ENCODE measurements around the gene SERPINA12.
"Not testable (repeated sequence)": the region's sequence is repeated elsewhere in the genome, so short reads cannot be mapped to it uniquely, and the experiment has no call there.

The SERPINA12 gene

DNA sequence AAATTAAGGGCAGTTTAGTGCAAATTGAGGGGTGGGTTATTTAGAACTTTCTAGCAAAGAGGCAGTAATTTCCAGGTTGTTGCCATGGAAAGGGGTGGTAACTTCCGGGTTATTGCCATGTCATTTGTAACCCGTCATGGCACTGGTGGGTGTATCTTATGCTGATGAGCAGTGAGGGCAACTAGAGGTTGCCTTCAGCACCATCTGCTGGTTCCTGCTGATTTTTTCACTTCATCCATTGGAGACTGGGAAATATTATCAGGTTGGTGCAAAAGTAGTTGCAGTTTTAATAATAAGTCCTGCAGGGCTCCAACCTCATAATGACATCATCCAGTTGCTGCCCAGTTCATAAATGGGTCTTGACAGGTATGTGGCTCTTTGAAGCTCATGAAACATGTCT, 27.6 kb upstream of the SERPINA12 start:
- DNase-seq, result peak in 1 of 2 donors; percentile 6

DNA sequence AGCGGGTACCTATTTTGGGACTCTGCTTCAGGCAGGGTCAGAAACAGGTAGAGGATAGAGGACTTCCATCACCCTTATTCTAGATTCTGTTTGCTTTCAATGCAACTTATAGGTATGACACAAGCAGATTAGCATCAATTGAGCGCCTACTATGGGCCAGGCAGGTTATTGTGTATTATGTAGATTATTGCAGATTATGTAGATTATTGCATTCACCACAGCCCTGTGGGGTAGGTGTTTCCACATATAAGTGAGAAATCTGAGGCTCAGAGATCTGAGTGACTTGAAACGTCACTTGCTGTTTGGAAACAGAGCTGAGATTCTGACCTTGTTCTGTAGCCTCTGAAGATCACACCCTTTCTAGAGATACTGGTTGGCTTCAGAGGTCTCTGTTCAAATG, 26.2 kb upstream of the SERPINA12 start:
- DNase-seq, result no peak

DNA sequence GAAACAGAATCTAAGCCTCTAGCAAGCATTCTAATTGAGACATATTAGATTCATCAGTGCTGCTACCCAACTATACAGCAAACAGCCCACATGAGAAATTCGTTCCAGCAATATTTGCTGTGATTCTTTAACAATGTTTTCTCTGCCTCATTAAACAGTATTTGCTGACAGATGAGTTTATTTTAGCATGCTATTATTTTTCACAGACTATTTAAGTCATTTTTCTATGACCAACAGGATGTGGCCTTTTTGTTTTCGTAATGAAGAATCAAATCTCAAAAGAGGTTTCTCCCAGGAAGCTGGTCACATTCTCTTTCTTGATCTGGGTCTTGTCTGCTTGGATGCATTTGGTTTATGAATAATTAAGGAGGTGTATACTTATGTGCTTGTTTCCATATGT, 23.2 kb upstream of the SERPINA12 start:
- no peak for DNase-seq

DNA sequence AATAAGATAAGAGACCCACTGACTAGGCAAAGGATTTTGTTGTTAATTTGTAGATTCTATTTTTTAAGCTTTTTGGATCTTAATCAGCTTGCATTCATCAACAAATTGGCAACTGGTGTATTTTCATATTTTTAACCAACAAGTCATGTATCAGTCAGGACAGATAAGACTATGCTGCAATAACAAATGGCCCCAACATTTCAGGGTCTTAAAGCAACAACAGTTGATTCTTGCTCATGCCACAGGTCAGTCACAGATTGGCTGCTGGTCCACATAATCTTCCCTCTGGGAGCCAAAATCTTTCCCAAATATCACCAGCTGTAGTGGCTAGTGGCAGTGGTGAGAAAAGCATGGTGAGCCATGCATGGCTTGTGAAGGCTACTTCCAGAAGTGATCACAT, 21.9 kb upstream of the SERPINA12 start:
- DNase-seq, result no peak

DNA sequence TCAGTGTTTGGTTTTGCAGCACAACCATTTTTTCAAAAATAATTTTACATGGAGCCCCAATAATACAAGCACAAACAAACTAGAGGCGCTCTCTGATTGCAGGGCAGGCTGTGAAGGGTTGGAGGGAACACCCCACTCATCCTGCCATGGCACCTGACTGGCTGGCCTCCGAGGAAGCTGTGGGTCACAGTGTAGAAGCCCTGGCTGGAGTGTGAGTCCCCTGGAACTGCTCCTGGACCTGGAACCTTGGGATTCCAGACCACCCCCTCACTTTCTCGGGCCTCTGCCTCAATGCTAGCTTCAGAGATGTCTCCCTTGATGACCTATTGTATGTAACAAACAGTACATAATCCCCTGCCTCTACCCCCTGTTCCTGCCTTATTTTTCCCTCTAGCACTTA, 14.8 kb upstream of the SERPINA12 start:
- no peak for DNase-seq

DNA sequence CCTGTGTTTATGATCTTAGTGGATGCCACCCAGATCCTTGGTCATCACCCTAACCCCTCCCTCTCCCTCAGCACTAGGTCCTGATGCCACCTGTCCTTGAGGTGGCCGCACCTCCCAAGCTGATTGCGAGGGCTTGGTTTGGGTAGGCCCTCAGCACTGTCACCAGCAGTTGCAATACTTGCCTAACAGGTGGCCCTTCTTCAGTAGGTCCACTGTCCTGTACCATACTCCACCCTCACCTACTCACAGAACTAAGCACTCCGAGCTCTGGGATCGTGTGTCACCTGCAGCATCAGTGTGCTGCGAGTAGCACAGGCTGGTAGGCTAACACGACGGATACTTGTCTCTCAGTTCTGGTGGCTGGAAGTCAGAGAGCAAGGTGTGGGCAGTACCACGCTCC, 14.0 kb upstream of the SERPINA12 start:
- no peak for DNase-seq

DNA sequence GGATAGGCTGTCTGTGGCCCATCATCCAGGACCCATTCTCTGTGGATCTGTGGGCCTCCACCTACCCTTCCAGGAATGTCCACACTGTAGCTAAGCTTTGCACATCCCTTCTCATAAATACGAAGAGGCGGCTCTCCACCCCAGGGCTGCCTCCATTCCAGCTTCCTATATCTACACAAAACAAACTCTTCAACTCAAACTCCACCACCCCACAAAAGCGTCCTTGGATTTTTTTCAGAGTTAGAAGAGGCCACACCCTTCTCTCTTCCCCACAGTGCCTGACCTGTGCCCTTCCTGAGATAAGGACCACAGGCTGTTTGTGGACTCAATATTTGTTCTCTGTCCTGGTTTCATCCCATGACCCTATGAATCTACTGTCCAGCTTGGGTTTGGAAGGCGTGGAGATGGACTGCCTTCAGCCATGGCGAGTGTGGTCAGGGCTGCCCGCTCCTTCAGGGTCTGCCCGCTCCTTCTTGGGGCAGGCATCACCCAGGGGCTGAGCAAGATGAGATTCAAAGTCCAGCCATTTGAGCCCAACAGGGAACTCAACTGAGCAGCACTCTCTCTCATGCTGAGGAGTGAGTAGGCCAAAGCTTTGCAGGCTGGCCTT, 13.0 kb upstream of the SERPINA12 start:
- no peak for DNase-seq

DNA sequence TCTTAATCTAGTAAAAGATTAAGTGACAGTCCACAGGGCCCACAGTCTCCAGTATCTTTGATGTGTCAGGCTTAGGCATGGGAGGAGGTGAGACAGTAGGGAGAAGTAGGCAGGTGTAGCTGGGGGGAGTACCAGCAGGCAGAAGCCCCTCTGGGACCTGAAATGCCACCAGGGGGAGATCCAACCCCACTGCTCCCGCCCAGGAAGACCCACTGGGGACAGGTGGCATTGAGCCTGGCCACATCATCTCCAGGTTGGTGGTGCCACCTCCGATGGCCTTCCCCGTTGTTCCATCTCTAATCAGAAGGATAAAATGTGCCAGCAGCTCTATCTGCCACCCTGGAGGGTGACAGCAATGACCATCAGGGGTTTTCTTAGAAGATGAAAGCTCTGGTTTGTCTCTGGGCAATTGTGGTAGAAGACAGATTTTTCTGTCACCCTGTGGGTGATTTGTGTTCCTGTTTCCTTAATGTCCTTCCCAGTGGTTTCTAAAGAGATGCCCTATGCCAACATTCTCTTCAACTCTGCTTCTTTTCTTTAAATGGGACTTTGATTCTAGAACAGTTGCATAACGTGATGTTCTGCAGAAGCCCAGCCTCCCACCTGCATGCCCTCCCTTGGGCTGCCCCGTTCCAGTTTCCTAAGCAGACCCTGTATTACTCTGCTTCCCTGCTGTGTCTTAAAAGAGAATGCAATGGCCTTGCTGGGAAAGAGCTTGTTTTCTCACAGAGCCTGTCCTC, 12.3 kb upstream of the SERPINA12 start:
- DNase-seq, result no peak

DNA sequence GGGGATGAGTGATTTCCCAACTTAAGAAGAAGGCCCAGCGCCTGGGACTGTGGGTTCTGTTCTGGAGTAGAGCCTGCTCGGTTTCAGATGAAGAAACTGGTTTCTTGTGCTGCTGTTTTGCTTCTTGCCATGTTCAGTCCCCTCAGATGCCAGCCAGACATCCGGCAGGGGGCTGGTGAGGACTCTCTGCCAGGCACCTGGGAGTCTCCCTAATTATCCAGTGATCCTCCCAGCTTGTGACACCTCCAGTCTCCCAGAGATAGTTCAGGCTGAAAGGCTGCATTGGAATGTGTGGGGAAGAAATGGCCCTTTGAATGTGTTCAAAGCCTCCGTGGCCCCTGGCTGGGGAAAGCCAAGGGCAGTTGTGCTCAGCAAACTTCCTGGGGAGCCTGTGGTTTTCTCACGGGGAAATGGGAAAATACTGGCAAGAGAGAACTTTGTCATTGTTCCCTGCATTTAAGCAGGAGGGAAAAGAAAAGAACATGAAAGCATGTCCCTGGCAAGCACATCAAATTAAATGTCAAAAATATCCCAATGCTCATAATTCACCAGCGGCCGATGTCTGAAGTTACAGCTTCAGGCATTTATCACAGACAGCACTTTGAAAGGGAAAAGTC, 8.5 kb upstream of the SERPINA12 start:
- DNase-seq, result no peak

DNA sequence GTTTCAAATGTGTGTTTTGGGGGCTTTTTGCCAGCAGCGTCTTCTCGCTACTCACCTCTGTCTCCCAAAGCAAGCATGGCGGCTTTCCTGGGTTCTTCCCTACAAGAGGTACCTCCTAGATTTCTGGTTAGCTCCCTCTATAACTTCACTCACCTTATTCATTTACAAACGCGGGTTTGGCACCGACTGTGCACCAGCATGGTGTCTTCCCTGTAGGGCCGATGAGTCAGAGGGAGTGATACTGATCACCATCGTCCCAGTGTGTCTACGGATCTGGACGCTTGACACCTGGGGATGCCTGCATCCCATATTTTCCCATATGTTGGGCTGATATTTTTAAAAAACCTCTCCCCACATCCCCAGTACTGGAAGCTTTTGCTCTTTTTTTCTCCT, 8.0 kb upstream of the SERPINA12 start:
- no peak for DNase-seq

DNA sequence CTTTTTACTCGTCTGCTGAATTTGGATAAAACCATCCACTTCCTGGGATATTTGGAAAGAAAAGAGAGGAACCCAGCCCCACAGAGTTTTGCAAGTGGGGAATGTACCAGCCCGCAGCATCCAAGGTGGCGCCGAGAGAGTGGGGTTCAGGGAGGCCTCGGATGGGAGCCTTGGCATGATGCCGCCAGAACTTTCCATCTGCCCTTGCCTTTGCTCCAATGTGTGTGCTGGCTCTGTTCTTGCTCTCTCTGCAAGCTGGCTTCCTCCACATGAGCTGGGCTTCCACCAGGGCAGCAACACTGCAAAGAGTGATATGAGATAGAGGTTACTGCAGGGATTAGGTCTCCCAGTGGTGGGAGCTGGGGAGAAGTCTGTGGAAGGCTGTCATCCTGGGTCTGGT, 6.6 kb upstream of the SERPINA12 start:
- no peak for DNase-seq

DNA sequence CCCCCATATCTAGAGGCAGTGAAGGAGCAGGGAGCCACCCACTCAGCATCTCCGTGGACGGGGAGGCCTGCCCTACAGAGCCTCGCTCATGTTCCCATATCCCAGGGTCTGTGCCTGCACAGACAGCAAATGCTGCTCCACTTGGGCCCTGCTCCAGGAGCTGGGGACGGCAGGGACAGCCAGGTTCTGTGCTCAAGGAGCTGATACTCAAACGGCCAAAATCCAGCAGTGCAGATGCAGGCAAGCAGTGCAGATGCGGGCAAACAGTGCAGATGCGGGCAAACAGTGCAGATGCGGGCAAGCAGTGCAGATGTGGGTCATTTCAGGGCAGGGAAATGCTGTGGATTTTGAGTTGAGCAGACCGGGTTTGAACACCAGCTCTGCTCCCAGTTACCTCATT, 6.2 kb upstream of the SERPINA12 start:
- DNase-seq, result no peak

DNA sequence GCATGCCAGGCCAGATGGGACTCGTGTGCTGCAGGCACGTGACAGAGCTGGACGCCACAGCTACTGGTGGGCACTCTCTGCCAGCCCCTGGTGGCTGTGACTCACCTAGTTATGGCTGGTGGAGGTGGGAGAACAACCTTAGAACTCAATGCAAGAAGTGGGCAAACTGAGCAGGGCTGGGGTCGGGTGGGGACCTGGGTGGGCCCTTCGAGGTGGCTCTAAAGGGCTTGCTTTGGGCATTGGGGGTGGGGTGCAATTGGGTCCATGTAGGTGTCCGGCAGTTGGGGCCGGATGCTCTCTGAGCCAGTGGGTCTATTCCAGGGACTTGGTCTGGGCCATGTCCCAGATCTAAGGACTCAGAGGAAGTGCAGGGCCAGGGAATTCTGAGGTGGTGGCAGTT, 5.1 kb upstream of the SERPINA12 start:
- no peak for DNase-seq

DNA sequence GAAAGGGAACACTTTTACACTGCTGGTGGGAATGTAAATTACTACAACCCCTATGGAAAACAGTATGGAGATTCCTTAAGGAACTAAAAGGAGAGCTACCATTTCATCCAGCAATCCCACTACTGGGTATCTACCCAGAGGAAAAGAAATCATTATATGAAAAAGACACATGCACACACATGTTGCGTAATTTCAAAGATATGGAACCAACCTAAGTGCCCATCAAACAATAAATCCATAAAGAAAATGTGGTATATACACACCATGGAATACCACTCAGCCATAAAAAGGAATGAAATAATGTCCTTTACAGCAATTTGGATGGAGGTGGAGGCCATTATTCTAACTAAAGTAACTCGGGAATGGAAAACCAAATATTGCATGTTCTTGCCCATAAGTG, 1.2 kb upstream of the SERPINA12 start:
- not testable (repeated sequence) for DNase-seq

DNA sequence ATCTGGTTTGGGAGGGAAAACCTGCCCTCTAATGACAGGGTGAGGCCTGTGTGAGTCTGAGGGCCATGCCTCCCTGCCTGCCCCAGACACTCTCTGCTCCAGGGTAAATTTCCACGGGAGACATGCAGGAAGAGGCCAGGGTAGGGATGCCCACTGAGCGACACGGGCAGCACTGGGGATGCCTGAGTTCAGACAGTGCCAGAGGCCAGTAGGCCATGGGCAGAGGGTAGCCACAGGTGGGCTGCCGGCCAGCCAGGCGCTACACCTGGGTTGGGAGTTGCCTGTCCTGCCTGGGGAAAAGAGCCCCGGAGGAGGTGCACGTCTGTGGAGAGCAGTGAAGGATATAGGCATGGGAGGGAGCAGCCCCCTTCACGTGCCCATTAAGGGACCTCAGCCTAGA, 3.6 kb downstream of the SERPINA12 start:
- no peak for DNase-seq

DNA sequence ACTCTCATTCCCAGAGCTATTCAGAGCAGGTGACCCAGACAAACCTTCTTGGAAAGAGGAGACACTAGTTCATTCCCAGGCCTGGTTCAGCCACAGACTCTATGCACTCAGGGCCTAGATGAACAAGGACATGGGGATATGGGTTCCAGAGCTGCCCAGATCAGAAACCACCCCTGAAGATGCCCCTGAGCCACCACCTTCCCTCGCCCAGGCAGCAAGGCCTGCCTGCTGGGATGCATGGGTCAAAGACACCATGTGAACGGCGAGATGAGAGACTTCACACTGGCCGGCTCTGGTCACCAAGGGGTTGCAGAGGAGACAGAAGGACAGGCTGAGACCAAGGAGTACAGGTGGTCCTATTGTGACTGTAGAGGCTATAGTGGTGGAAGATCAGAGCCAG, 4.1 kb downstream of the SERPINA12 start:
- DNase-seq, result no peak

DNA sequence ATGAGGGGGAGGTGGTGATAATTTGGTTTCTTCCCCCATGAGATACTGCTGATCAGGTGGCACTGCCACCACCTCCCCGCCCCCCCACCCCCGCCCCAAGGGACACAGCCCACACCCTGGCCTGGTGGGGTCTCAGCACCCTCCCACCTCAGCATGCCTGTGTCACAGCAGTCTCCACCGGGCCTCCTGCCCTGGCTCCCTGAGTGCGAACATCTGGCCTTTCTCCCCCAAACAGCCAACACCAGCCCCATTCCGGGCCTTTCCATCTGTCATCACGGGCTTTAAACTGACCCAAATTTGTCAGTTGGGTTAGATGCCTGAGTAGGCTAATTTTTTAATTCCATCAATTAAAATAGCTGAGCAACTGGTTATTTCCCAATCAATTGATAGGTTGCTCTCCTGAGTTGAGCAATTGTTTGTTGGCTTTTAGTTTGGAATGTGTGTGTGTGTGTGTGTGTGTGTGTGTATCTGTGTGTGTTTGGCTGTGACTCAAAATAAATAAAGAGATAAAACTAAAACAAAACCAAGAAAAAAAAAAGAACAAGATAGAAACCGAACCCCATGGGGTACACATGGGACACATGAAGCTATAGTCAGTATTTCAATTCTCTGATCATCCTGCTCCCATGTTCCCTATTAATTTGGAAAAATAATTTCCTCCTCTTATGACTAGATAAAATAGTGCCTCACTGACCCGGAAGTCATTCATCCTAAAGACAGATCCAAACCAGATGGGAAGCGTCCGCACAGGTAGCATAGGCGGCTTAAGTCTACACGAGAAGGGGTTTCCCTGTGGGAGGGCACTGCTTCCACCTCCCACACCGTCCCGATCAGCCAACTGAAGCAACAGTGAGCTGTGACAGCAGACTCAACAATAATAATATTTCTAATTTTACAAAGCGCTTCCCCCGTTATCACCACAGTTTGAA, 7.4 kb downstream of the SERPINA12 start:
- DNase-seq, result no peak

DNA sequence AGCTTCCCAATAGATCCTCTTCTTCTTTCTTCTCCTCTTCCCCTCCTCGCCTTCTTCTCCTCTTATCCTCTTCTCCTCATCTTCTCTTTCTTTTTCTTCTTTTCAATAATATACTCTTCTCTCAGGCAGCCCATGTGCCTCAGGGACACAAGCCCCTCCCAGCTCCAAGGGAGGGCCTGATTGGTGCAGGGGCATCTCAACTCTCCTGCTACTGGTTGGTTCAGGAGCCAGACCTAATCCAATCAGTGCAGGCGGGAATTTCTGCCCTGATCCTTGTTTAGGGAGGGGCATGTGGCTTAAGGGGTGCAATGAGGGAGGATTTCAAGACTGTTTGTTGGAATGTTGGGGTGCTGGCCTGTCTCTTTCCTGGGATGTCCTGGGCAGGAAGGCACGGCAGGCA, 9.0 kb downstream of the SERPINA12 start:
- no peak for DNase-seq

DNA sequence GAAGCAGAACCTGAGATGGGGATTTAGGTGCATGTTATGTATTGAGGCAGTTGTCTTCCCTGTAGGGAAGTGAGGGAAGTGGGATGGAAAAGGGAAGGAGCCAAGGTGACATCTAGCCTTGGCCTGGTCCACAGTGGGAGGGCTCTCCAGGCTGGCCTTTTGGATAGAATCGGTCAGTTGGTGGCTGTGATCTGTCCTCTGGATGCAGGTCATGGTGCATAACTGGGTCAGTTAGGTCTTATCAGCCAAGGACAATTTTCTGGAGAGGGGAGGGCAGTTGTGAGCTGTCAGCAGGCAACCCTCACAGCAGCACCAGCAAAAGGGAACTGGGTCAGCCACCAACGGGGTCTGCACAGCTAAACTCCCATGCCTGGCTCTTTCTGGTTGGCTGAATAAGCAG, 9.6 kb downstream of the SERPINA12 start:
- no peak for DNase-seq

DNA sequence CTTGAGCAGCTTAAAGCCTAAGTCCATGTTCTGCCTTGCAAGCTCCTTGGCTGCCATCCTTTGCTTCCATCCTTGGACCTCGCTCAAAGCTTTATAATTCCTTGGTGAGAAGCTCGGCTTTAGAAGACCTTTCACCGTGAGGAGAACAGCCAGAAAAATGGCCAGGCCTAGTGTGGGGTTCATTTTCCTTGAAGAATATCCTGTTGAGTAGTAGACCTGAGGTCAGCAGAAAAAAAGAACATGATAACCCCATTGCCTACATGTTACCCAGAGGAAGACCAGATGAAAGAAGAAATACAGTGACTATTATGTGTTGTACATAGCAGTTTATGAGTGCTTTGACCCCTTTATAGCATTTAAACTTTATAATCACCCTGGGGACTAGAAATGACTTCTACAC, 11.1 kb downstream of the SERPINA12 start:
- no peak for DNase-seq

DNA sequence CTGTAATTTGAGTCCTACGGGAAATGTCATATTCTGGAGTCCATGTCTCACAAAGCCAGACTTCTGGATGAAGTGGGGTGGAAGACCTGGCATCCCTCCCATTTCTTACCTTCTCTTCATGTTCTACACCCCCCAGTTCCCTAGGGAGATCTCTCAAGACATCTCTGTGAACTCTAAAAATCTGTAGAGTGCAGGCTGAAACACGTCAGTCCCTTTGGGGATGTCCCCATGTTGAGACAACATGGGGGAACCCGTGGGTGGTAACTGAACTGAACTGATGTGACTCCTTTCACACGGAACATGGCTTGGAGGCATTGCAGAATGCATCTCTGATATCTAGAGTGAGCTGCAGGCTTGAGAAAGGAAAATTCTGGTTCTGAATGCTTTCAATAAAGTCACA, 15.2 kb downstream of the SERPINA12 start:
- no peak for DNase-seq

DNA sequence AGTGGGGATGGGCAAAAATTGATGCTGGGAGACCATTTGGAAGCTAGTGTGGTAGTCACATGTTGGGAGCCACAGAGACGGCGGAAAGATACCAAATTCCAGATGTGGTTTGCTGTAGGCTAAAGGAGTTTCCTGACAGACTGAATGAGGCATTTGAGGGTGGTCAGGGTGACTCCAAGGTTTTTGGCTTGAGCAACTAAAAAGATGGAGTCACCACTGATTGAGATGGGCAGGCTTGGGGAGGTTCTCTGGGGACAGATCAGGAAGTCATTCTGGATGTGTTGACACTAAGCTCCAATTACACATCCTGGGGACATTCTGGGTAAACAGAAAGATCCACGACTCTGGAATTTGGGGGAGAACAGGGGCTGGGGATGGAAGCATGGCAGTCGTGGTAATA, 17.8 kb downstream of the SERPINA12 start:
- DNase-seq, result no peak

DNA sequence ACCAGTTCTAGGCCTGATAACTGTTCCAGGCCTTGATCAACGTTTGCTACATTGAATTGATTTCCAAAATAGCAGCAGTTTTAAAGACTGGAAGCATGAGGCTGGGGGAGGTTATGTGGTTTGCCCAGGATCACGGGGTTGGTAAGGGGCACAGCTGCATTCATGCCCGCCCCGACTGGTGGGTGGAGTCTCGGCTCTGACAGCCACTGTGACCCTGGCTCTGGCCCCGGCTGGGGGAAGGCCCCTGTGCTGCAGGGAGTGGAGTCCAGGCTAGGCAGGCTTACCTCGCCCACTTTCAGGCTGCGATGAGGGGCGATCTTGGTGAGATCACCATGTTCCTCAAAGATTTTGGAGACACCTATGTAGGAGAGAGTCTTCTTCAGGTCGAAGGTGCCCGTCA, 19.9 kb downstream of the SERPINA12 start:
- DNase-seq, result no peak

Data from inflammatory macrophage (primary cell).